SK-N-MC (cell line): ENCODE data around the gene HIBADH.
"Not testable (repeated sequence)": the region's sequence is repeated elsewhere in the genome, so short reads cannot be mapped to it uniquely, and the experiment has no call there.

Experiments used
- DNase-seq: peaks from one replicate; pipeline ENCODE4 v3.0.0-alpha.2; 2011; ENCODE audit warnings: low read depth, low spot score
- H3K27ac ChIP-seq: fragments of 200-600 bp; sonication (generic); 2 replicates; pipeline ENCODE4 v1.5.1; 2016; ENCODE audit warnings: mixed run types
- H3K36me3 ChIP-seq: fragments of 200-600 bp; sonication (generic); 2 replicates; pipeline ENCODE4 v1.6.1; 2017; ENCODE audit warnings: antibody characterized with exemption, low read length, mixed read lengths; ENCODE audit not compliant: insufficient read depth
- H3K4me3 ChIP-seq: fragments of 200-600 bp; sonication (generic); 2 replicates; pipeline ENCODE4 v1.5.1; 2016
- H3K9ac ChIP-seq: fragments of 200-600 bp; sonication (generic); 2 replicates; pipeline ENCODE4 v1.8.0; 2017; ENCODE audit warnings: mixed run types, mixed read lengths; ENCODE audit not compliant: insufficient read length
- H3K9me3 ChIP-seq: fragments of 200-600 bp; sonication (generic); 2 replicates; pipeline ENCODE4 v1.6.1; 2017; ENCODE audit warnings: low read depth, mild to moderate bottlenecking, antibody characterized with exemption, low read length, moderate library complexity, mixed read lengths
- EZH2 ChIP-seq: fragments of 200-600 bp; sonication (generic); IDR thresholded peaks from one replicate; pipeline ENCODE4 v1.6.1; 2017; ENCODE audit warnings: antibody characterized with exemption
- FOXP2 ChIP-seq: optimal IDR thresholded peaks from 2 replicates; pipeline ENCODE3; 2011; ENCODE audit warnings: mild to moderate bottlenecking, moderate library complexity; ENCODE audit not compliant: insufficient read depth; ENCODE audit errors: extremely low read length, control extremely low read depth
- POLR2AphosphoS5 ChIP-seq: IDR thresholded peaks from 2 replicates; pipeline ENCODE4 v1.6.1; 2012; ENCODE audit warnings: mild to moderate bottlenecking, low read depth, low read length, borderline replicate concordance

Gene HIBADH

GRCh38 chr7:27587429-27587828 lies 75.3 kb downstream of the HIBADH start:
- H3K27ac ChIP-seq = no peak overlapping the region
- no peaks in the 10 kb centered on the region for H3K9me3 ChIP-seq
- no peak for DNase-seq
- no peaks in the 10 kb centered on the region for H3K36me3 ChIP-seq
- no peak for TF ChIP-seq FOXP2
- no peak for TF ChIP-seq POLR2AphosphoS5
- no peak for TF ChIP-seq EZH2
- no peak overlapping the region for H3K4me3 ChIP-seq
- H3K9ac ChIP-seq = no peak overlapping the region

- Histone ChIP-seq H3K27ac (no peak overlapping the region), H3K9ac (no peak overlapping the region), H3K4me3 (no peak overlapping the region), H3K36me3 (no peaks in the 10 kb centered on the region), H3K9me3 (no peaks in the 10 kb centered on the region)
- TF ChIP-seq EZH2 = no peak
- TF ChIP-seq POLR2AphosphoS5 = no peak
- no peak for TF ChIP-seq FOXP2
- DNase-seq = no peak
Measured at GRCh38 chr7:27586825-27587224, 75.9 kb downstream of the HIBADH start.

DNA sequence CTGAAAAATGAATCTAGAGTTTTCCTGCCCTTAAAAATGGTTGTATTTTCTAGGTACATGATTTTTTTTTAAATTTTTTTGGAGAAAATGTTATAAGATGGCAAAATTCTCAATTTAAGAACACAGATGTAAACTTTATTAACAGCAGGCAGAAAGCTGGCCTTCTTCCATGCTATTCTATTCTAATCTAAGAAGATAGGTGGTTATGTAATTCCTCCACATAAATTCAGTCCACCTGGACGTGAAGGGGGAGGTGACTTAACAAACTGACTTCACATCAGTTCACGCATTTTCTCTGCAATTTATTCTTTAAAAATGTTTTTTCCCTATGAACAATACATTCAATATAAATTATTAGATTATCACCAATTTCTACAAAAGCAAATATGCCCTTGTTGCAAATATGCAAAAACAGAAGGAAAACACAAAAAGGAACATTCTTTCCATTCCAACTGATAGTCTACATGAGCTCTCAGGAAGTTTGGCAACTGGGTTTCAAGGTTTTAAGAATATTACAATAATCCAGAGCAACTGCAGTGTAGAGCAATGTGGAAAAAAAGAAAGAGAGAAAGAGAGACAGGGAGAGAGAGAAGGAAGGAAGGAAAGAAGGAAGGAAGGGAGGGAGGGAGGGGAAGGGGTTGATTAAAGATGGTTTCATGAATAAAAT lies 76.8 kb downstream of the HIBADH start:
- Histone ChIP-seq H3K27ac (no peak overlapping the region), H3K9ac (no peak overlapping the region), H3K9me3 (no peaks in the 10 kb centered on the region), H3K36me3 (no peaks in the 10 kb centered on the region), H3K4me3 (no peak overlapping the region)
- no peak for TF ChIP-seq POLR2AphosphoS5
- no peak for TF ChIP-seq FOXP2
- TF ChIP-seq EZH2 = no peak
- DNase-seq = no peak

- TF ChIP-seq FOXP2 (no peak), EZH2 (no peak), POLR2AphosphoS5 (no peak)
- Histone ChIP-seq H3K27ac (no peak overlapping the region), H3K4me3 (no peak overlapping the region), H3K9me3 (no peaks in the 10 kb centered on the region), H3K36me3 (no peaks in the 10 kb centered on the region), H3K9ac (no peak overlapping the region)
- no peak for DNase-seq
Measured at GRCh38 chr7:27581906-27582305, 80.8 kb downstream of the HIBADH start.

GRCh38 chr7:27581119-27581518 lies 81.6 kb downstream of the HIBADH start:
- H3K27ac ChIP-seq = no peak overlapping the region
- TF ChIP-seq POLR2AphosphoS5 (no peak), FOXP2 (no peak), EZH2 (no peak)
- H3K4me3 ChIP-seq = no peak overlapping the region
- H3K9ac ChIP-seq = no peak overlapping the region
- H3K9me3 ChIP-seq = no peaks in the 10 kb centered on the region
- H3K36me3 ChIP-seq = no peaks in the 10 kb centered on the region
- no peak for DNase-seq

DNA sequence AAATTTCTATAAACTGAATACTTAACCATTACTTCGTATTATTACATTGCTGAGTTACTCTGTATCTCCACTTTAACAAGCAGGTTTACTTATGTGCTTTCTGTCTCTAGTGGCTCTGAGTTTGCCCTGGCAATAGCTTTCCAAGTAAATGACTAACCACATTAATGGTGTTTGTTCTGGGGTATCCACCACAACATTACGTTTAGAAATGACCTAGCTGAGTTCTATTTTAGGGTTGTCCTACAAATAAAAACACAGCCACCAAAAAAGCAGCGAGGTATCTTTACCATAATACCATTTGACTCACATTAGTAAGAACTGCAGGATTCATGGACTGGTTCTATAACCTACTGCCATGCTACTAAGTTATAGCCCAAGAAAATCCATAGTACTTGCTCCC lies 83.1 kb downstream of the HIBADH start:
- no peaks in the 10 kb centered on the region for H3K9me3 ChIP-seq
- no peaks in the 10 kb centered on the region for H3K36me3 ChIP-seq
- H3K9ac ChIP-seq = no peak overlapping the region
- H3K27ac ChIP-seq = no peak overlapping the region
- no peak for DNase-seq
- TF ChIP-seq POLR2AphosphoS5 (no peak), FOXP2 (no peak)
- H3K4me3 ChIP-seq = no peak overlapping the region

DNA sequence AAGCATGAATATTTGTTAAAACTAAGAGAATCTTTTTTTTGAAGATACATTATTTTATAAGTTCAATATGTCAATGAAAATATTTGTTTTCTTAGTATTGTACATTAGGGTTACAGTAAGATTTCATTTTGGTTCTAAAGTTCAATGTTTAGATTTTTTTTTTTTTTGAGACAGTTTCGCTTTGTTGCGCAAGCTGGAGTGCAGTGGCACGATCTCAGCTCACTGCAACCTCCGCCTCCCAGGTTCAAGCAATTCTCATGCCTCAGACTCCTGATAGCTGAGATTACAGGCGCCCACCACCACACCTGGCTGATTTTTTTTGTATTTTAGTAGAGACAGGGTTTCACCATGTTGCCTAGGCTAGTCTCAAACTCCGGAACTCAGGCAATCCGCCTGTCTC lies 84.5 kb downstream of the HIBADH start:
- H3K9ac ChIP-seq, H3K27ac ChIP-seq, H3K9me3 ChIP-seq, H3K4me3 ChIP-seq, H3K36me3 ChIP-seq, DNase-seq: not testable (repeated sequence)

GRCh38 chr7:27576360-27576944 lies 86.2 kb downstream of the HIBADH start:
- H3K9me3 ChIP-seq = no peaks in the 10 kb centered on the region
- peak; percentile 32 for DNase-seq
- no peak overlapping the region for H3K27ac ChIP-seq
- H3K9ac ChIP-seq = no peak overlapping the region
- no peaks in the 10 kb centered on the region for H3K36me3 ChIP-seq
- TF ChIP-seq FOXP2 (no peak), EZH2 (no peak), POLR2AphosphoS5 (no peak)
- no peak overlapping the region for H3K4me3 ChIP-seq

GRCh38 chr7:27575613-27576012 lies 87.1 kb downstream of the HIBADH start:
- H3K27ac ChIP-seq = no peak overlapping the region
- no peak for DNase-seq
- H3K9me3 ChIP-seq = no peaks in the 10 kb centered on the region
- TF ChIP-seq POLR2AphosphoS5 (no peak), FOXP2 (no peak), EZH2 (no peak)
- no peaks in the 10 kb centered on the region for H3K36me3 ChIP-seq
- H3K9ac ChIP-seq = no peak overlapping the region
- H3K4me3 ChIP-seq = no peak overlapping the region
